Aorta (tissue), 5 donors: ENCODE data around the gene B3GALT5. TPM values are rescaled to one million over a fixed set of nuclear protein-coding genes. Genes with fewer than 3 reads are reported as not detected.

Experiments used
- ATAC-seq: fragments of 200-7000 bp; cut with Tn5 transposase; one replicate; pipeline ENCODE4 v1.9.1; 2022; ENCODE audit warnings: moderate library complexity; ENCODE audit not compliant: low FRiP score
- DNase-seq, 2 donors: peaks; one replicate each; pipeline ENCODE4 v3.0.0-alpha.2; 2020
- H3K27ac ChIP-seq, 2 donors: one replicate each; pipeline ENCODE4 v1.5.1; 2013; ENCODE audit warnings: low read length in 2 of 2, mild to moderate bottlenecking in 2 of 2, moderate library complexity in 2 of 2, control low read depth in 1 of 2, inconsistent platforms in 1 of 2, low read depth in 1 of 2
- H3K27me3 ChIP-seq, 2 donors: one replicate each; pipeline ENCODE4 v1.6.1; 2013; ENCODE audit warnings: control low read depth in 1 of 2, low read length in 1 of 2, mild to moderate bottlenecking in 1 of 2, moderate library complexity in 1 of 2; ENCODE audit not compliant: insufficient read depth in 2 of 2, control insufficient read depth in 1 of 2
- H3K36me3 ChIP-seq, 2 donors: one replicate each; pipeline ENCODE4 v1.6.1; 2013; ENCODE audit warnings: control low read depth in 1 of 2, low read length in 1 of 2, mild to moderate bottlenecking in 1 of 2; ENCODE audit not compliant: insufficient read depth in 2 of 2, control insufficient read depth in 1 of 2
- H3K4me1 ChIP-seq, 2 donors: one replicate each; pipeline ENCODE4 v1.6.1; 2013; ENCODE audit warnings: low read length in 2 of 2, control low read depth in 1 of 2, mild to moderate bottlenecking in 1 of 2, moderate library complexity in 1 of 2; ENCODE audit not compliant: insufficient read depth in 2 of 2, control insufficient read depth in 1 of 2
- H3K4me3 ChIP-seq, 2 donors: one replicate each; pipeline ENCODE4 v1.5.1; 2013; ENCODE audit warnings: low read length in 2 of 2, control low read depth in 1 of 2, mild to moderate bottlenecking in 1 of 2
- H3K9me3 ChIP-seq: one replicate; pipeline ENCODE4 v1.6.1; 2013; ENCODE audit warnings: mild to moderate bottlenecking, low read length; ENCODE audit not compliant: control insufficient read depth
- WGBS, 2 donors: extraction: QIAGEN DNeasy Blood & Tissue Kit; methylation state at CpG; one replicate each; pipeline ENCODE4 v1.1.7; 2013; 5-methylcytosine and 5-hydroxymethylcytosine counted together
- intact Hi-C, 2 donors: fragments of 100-400 bp; cut with DNase I; formaldehyde crosslinking; loops; one replicate each; pipeline versions ENCODE4 v1.14.2 to v1.15.0; 2022
- polyA plus RNA-seq, 2 donors: library from polyadenylated mRNA; stranded (reverse); fragments of 200-250 nt; gene quantifications; one replicate each; pipeline ENCODE4 v1.2.3, GENCODE V29; 2013
- total RNA-seq, 2 donors: library from RNA; stranded (reverse); fragmentation: NEBNext Ultra II Directional; extraction: Animal tissue kit (Norgen Biotek cat#: 25700); gene quantifications; one replicate each; pipeline ENCODE4 v1.2.1, GENCODE V29; 2021
- donor health status: healthy with polysubstance abuse.
- donor health status: Bipolar disorder and iron deficiency.
- donor health status: DM: no; HTN: no; CAD: no.
- donor health status: DM: no; HTN: no; CAD: no.
- donor health status: DM: yes; HTN: yes; CAD: no.

The B3GALT5 gene
- total and polyA plus RNA-seq, 4 donors = 0.10 to 0.50 (median 0.30) TPM

- 88 to 90% methylated on average over 8 to 9 of the region's 9 CpGs for WGBS, 2 donors
- ATAC-seq (no peak), DNase-seq (no peak)
- intact Hi-C loops = no loop called here
- no peak overlapping the region for H3K27ac ChIP-seq
- H3K36me3 ChIP-seq = no peaks in the 10 kb centered on the region
- no peaks in the 10 kb centered on the region for H3K4me1 ChIP-seq
- H3K9me3 ChIP-seq = no peaks in the 10 kb centered on the region
- no peaks in the 10 kb centered on the region for H3K27me3 ChIP-seq
- H3K4me3 ChIP-seq = no peak overlapping the region
Observed at GRCh38 chr21:39673163-39673562, 60.4 kb downstream of the B3GALT5 start.

- 86% methylated on average over 11 of the region's 11 CpGs for WGBS, 2 donors
Observed at GRCh38 chr21:39673736-39674135, 61.0 kb downstream of the B3GALT5 start.

DNA sequence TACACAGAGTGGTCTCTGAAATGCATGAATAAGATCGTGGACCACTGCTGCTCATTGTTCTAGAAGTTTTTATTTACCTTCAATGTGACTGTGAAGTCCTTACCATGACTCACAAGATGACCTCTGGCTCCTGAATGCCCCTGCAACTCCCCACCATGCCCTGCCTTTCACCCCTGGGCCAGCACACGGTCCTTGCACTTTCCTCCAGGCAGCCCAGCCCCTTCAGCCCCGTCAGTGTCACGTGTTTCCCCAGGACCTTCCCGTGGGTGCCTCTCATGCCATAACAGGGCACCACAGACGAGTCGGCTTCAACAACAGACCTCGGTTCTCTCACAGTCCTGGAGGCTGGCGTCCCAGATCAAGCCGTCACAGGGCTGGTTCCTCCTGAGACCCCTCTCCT is 62.1 kb downstream of the B3GALT5 start:
- Histone ChIP-seq H3K4me3 (no peak overlapping the region), H3K4me1 (no peaks in the 10 kb centered on the region), H3K36me3 (no peaks in the 10 kb centered on the region), H3K27ac (no peak overlapping the region), H3K27me3 (no peaks in the 10 kb centered on the region), H3K9me3 (no peaks in the 10 kb centered on the region)
- intact Hi-C loops = no loop called here
- WGBS, 2 donors = 66 to 72% methylated on average over 10 of the region's 10 CpGs
- DNase-seq (no peak), ATAC-seq (no peak)

More at GRCh38 chr21:39673736-39674135, 61.0 kb downstream of the B3GALT5 start:
- Histone ChIP-seq H3K36me3 (no peaks in the 10 kb centered on the region), H3K4me3 (no peak overlapping the region), H3K4me1 (no peaks in the 10 kb centered on the region), H3K27me3 (no peaks in the 10 kb centered on the region), H3K27ac (no peak overlapping the region), H3K9me3 (no peaks in the 10 kb centered on the region)
- DNase-seq = no peak
- intact Hi-C loops = no loop called here
- ATAC-seq = no peak

DNA sequence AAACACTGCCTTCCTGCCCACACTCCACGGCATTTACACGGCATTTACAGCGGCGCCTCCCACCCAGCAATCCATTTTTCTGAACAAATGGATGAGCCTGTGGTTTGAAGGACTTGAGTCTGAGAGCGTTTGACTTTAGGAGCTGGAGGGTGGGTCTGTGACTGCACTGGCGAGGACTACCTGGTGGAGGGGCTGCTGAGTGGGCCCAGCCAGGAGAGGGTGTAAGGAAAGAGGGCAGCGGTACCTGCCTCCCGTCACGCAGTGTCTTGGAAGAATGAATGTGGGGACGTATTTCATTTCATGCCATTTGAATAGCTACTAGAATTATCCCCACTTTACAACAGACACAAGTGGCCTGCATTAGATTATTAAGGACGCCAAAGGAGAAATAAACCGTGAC is 62.9 kb downstream of the B3GALT5 start:
- no peak overlapping the region for H3K27ac ChIP-seq

GRCh38 chr21:39675993-39676661 is 63.4 kb downstream of the B3GALT5 start:
- H3K27me3 ChIP-seq = no peaks in the 10 kb centered on the region
- 71 to 72% methylated on average over 14 of the region's 14 CpGs for WGBS, 2 donors
- H3K4me3 ChIP-seq = no peak overlapping the region
- no peaks in the 10 kb centered on the region for H3K4me1 ChIP-seq
- DNase-seq = no peak
- no peaks in the 10 kb centered on the region for H3K9me3 ChIP-seq
- ATAC-seq = no peak
- H3K36me3 ChIP-seq = no peaks in the 10 kb centered on the region
- intact Hi-C loops = no loop called here
- no peak overlapping the region for H3K27ac ChIP-seq

More for the DNA sequence above, 62.9 kb downstream of the B3GALT5 start:
- DNase-seq = no peak
- Histone ChIP-seq H3K4me3 (no peak overlapping the region), H3K9me3 (no peaks in the 10 kb centered on the region), H3K4me1 (no peaks in the 10 kb centered on the region), H3K27me3 (no peaks in the 10 kb centered on the region), H3K36me3 (no peaks in the 10 kb centered on the region)
- ATAC-seq = no peak
- intact Hi-C loops = no loop called here
- WGBS, 2 donors = 90 to 93% methylated on average over 12 of the region's 12 CpGs

DNA sequence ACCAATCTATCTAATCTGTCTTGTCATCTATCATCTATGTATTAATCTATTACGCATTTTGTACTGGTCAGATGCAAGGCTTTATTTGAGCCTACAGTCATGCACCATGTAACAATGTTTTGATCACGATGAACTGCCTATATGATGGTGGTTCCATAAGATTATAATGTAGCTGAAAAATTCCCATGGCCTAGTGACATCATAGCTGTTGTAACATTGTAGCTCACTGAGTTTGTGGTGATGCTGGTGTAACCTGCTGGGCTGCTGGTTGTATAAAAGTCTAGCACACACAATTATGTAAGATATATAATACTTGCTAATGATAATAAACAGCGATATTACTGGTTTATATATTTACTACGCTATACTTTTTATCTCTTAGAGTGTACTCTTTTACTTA is 67.5 kb downstream of the B3GALT5 start:
- ATAC-seq (no peak), DNase-seq (no peak)
- Histone ChIP-seq H3K27ac (no peak overlapping the region), H3K9me3 (no peaks in the 10 kb centered on the region), H3K27me3 (no peaks in the 10 kb centered on the region), H3K4me3 (no peak overlapping the region), H3K4me1 (no peaks in the 10 kb centered on the region), H3K36me3 (no peaks in the 10 kb centered on the region)
- WGBS, 2 donors = 93 to 96% methylated on average over 4 of the region's 4 CpGs
- intact Hi-C loops = no loop called here

- Histone ChIP-seq H3K27ac (no peak overlapping the region), H3K27me3 (no peaks in the 10 kb centered on the region), H3K4me3 (no peak overlapping the region), H3K36me3 (no peaks in the 10 kb centered on the region), H3K9me3 (no peaks in the 10 kb centered on the region), H3K4me1 (no peaks in the 10 kb centered on the region)
- ATAC-seq (no peak), DNase-seq (no peak)
- whole genome bisulfite sequencing, 2 donors = 56 to 59% methylated on average over 4 of the region's 4 CpGs
- intact Hi-C loops = no loop called here
Observed at GRCh38 chr21:39681257-39681656, 68.5 kb downstream of the B3GALT5 start.

DNA sequence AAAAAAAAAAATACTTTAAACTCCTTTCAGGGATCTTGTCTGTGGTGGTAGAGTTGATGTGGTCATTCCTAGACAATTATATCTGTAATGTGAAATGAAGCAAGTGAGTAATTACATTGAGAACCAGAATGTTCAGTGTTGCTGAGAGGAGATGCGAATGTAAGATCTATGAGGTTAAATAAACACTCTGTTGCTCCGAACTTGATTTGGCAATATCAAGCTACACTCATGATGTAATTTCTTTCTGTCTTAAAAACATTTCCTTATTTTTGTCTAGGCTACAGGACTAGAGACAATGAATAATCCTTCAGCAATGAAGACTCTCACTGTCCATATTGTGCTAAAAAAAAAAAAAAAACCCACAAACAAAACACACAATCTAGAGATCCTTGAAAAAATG is 69.1 kb downstream of the B3GALT5 start:
- Histone ChIP-seq H3K27ac (no peak overlapping the region), H3K36me3 (no peaks in the 10 kb centered on the region), H3K4me1 (no peaks in the 10 kb centered on the region), H3K27me3 (no peaks in the 10 kb centered on the region), H3K9me3 (no peaks in the 10 kb centered on the region), H3K4me3 (no peak overlapping the region)
- WGBS, 2 donors = 25 to 40% methylated on average over 2 of the region's 2 CpGs
- DNase-seq (no peak), ATAC-seq (no peak)
- intact Hi-C loops = no loop called here

- ATAC-seq (no peak), DNase-seq (no peak)
- H3K27me3 ChIP-seq = no peaks in the 10 kb centered on the region
- H3K4me3 ChIP-seq = no peak overlapping the region
- H3K4me1 ChIP-seq = no peaks in the 10 kb centered on the region
- no peaks in the 10 kb centered on the region for H3K36me3 ChIP-seq
- intact Hi-C loops = no loop called here
- H3K9me3 ChIP-seq = no peaks in the 10 kb centered on the region
- H3K27ac ChIP-seq = no peak overlapping the region
- WGBS, 2 donors = 69 to 74% methylated on average over 1 of the region's 1 CpG
Observed at GRCh38 chr21:39685236-39685635, 72.5 kb downstream of the B3GALT5 start.
